LNCaP clone FGC (cell line): ENCODE data around the gene PAQR6.

ENCODE experiments used
- DNase-seq: peaks from one replicate; pipeline ENCODE4 v3.0.0-alpha.2; 2011; ENCODE audit warnings: low read depth
- H3K4me3 ChIP-seq: 2 replicates; pipeline ENCODE4 v1.5.1; 2011; ENCODE audit warnings: mild to moderate bottlenecking, low read depth, low read length, control low read depth
- CTCF ChIP-seq: IDR thresholded peaks from 2 replicates; pipeline ENCODE4 v1.5.1; 2012; ENCODE audit warnings: mild to moderate bottlenecking; ENCODE audit not compliant: control insufficient read depth, insufficient read depth; ENCODE audit errors: extremely low read depth

PAQR6 gene

DNA sequence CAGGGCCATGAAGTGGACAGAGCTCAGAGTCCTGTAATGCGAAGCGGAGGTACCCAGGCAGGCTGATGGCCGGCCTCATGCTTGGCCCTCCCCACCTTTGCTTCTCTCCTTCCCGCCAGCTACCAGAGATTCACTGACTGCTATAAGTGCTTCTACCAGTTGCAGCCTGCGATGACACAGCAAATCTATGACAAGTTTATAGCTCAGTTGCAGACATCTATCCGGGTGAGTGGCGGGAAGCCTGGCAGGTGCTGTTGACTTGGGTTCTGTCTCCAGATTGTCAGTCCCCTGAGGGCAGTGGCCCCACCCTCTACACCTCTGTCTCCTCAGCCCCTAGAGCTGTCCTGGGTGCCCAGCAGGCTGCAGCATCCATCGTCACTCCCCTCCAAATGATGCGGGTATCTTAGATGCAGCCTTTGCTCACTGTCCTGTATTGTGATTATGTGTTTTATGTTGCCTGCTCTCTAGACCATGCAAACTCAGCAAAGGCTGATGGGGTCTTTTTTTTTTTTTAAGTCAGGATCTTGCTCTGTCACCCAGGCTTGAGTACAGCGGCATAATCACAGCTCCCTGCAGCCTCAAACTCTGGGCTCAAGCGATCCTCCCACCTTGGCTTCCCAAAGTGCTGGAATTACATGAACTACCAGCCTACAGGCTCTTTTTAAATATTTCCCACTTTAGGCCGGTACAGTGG is 15.5 kb downstream of the PAQR6 start:
- no peak overlapping the region for H3K4me3 ChIP-seq
- no peak for DNase-seq
- TF ChIP-seq CTCF: no peak

- H3K4me3 ChIP-seq: no peak overlapping the region
- DNase-seq: no peak
- TF ChIP-seq CTCF: no peak
These were observed 17.4 kb downstream of the PAQR6 start for GRCh38 chr1:156230473-156230837.

DNA sequence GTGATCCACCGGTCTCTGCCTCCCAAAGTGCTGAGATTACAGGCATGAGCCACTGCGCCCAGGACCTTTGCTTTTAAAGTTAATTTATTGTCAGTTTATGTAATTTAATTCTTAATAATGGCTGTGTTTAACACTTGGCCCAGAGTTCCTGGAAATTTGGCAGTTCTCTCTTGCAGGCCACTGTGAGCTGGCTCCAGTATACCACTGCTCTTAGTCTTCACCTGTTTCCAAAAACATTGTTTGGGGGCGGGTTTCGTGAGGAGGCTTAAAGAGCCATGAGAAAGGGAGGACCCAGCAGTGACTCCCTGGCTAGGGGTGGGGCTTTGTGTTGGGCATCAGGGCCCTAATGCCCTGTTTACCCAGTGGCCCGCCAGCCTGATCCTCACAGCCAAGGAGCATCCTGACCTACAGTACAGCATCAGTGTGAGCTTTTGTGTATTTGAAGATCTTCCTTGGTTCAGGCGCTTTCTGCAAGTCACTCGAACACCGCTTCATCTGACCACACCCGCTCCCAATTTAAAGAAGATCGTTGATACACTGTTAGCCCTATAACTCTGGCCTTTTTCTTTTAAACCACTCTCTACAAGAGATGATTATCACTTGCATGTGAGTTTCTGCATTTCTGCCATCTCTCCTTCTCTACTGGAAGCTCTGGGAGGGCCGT is 17.9 kb downstream of the PAQR6 start:
- DNase-seq: no peak
- no peak overlapping the region for H3K4me3 ChIP-seq
- TF ChIP-seq CTCF: no peak

DNA sequence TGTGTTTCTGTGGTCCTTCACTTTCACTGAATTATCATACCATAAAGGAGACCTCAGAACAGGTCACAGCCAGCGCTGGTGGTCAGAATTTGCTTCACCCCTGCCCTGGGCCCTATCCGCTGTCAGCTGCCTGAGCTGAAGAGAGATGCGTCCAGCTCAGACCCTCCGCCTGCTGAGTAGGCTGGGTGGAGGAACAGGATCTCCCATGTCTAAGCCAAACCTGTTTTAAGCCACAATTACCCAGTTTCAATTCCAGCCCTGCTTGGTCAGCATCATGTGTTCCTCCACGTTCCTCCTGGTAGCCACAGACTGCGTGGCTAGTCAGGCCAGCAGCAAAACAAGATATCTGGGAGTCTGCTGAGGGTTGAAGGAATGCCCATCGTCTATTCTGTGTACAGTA is 19.4 kb downstream of the PAQR6 start:
- no peak for DNase-seq
- H3K4me3 ChIP-seq: no peak overlapping the region
- no peak for TF ChIP-seq CTCF

- no peak overlapping the region for H3K4me3 ChIP-seq
- no peak for TF ChIP-seq CTCF
- DNase-seq: no peak
These were observed 21.1 kb downstream of the PAQR6 start for GRCh38 chr1:156226782-156227181.

- TF ChIP-seq CTCF: no peak
- no peak for DNase-seq
These were observed 21.7 kb downstream of the PAQR6 start for GRCh38 chr1:156226116-156226538.

DNA sequence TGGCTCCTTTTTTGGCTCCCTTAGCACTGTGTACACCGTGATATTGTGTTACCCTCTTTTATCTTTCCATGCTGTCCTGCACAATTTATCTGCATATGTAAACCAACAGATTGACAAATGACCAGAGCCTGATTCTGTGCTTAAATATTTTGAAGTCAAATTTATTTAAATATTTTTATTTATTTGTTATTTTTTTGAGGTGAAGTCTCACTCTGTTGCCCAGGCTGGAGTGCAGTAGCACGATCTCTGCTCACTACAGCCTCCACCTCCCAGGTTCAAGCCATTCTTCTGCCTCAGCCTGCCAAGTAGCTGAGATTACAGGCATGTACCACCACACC is 22.2 kb downstream of the PAQR6 start:
- no peak for DNase-seq
- no peak overlapping the region for H3K4me3 ChIP-seq
- TF ChIP-seq CTCF: no peak

More at GRCh38 chr1:156226116-156226538, 21.7 kb downstream of the PAQR6 start:
- no peak overlapping the region for H3K4me3 ChIP-seq
